ENCODE measurements around the gene LRRC4.

Gene LRRC4

GRCh38 chr7:128039544-128039953, 8.3 kb upstream of the LRRC4 start:
- peaks cover 6% of the 10 kb centered on the region for H3K4me1 ChIP-seq (ENCODE audit: control insufficient read depth, insufficient read depth, low read length)
- H3K9me3 ChIP-seq (ENCODE audit: control insufficient read depth, insufficient read depth, low read depth, low read length): no peaks in the 10 kb centered on the region
- CTCF ChIA-PET: interaction anchor here (3.7 kb wide), 1 partner anchor 170 kb away, joined by 19 read pairs; no protein-coding TSS in a partner anchor
- POLR2A ChIA-PET: interaction anchor here (0.6 kb wide), 1 partner anchor 9 kb away, joined by 3 read pairs; the partner anchor contains the start of gene LRRC4
- H3K27ac ChIP-seq (ENCODE audit: extremely low read depth, low read depth, low read length): no peak overlapping the region
- no peaks in the 10 kb centered on the region for H3K36me3 ChIP-seq (ENCODE audit: control insufficient read depth in 2 of 2, insufficient read depth in 1 of 2, low read length in 2 of 2)
- H3K4me3 ChIP-seq (ENCODE audit: low read depth, low read length): no peak overlapping the region
- TF ChIP-seq ZNF830 (tag by site-specific recombination; IDR thresholded peaks at IDR 0.05; ENCODE audit: low read depth) (no peak), ZNF501 (tag by site-specific recombination; IDR thresholded peaks at IDR 0.05) (peak; percentile 23; the same call in 1 of the 2 replicates), PATZ1 (tag by site-specific recombination; IDR thresholded peaks at IDR 0.05) (no peak), MEIS1 (CRISPR knock-in tag; IDR thresholded peaks at IDR 0.05; ENCODE audit: borderline replicate concordance) (no peak), ZNF140 (tag by site-specific recombination; IDR thresholded peaks at IDR 0.05) (no peak), ZNF677 (tag by site-specific recombination; IDR thresholded peaks at IDR 0.05) (no peak), GLI2 (tag by site-specific recombination; IDR thresholded peaks at IDR 0.05; ENCODE audit: borderline replicate concordance, low read depth) (no peak), ZNF19 (tag by site-specific recombination; IDR thresholded peaks at IDR 0.05; ENCODE audit: low read depth) (no peak), YY2 (tag by site-specific recombination; IDR thresholded peaks at IDR 0.05) (no peak), ZNF426 (tag by site-specific recombination; IDR thresholded peaks at IDR 0.05) (no peak), SP3 (tag by site-specific recombination; IDR thresholded peaks at IDR 0.05) (no peak), ZNF155 (tag by site-specific recombination; IDR thresholded peaks at IDR 0.05) (no peak), ZBTB17 (tag by site-specific recombination; IDR thresholded peaks at IDR 0.05) (peak; percentile 67), CTCF (tag by site-specific recombination; IDR thresholded peaks at IDR 0.05) (0 out of 2 replicates have a peak, but pooled peaks have one; percentile 22), ZNF548 (tag by site-specific recombination; IDR thresholded peaks at IDR 0.05) (no peak), ZNF341 (tag by site-specific recombination; IDR thresholded peaks at IDR 0.05; ENCODE audit: low read depth) (peak; percentile 66), ZNF311 (tag by site-specific recombination; IDR thresholded peaks at IDR 0.05; ENCODE audit: borderline replicate concordance) (no peak), ZNF239 (tag by site-specific recombination; IDR thresholded peaks at IDR 0.05) (no peak), ZNF423 (tag by site-specific recombination; IDR thresholded peaks at IDR 0.05) (0 out of 2 replicates have a peak, but pooled peaks have one; percentile 11), BCL11A (tag by site-specific recombination; IDR thresholded peaks at IDR 0.05; ENCODE audit: low read depth) (peak; percentile 25; the same call in 1 of the 2 replicates), OVOL3 (tag by site-specific recombination; IDR thresholded peaks at IDR 0.05) (0 out of 2 replicates have a peak, but pooled peaks have one; percentile 23), ZNF157 (tag by site-specific recombination; IDR thresholded peaks at IDR 0.05) (no peak), ZNF133 (tag by site-specific recombination; IDR thresholded peaks at IDR 0.05) (no peak), ZNF843 (tag by site-specific recombination; IDR thresholded peaks at IDR 0.05) (peak; percentile 71), ZXDB (tag by site-specific recombination; IDR thresholded peaks at IDR 0.05) (no peak), ZNF76 (tag by site-specific recombination; IDR thresholded peaks at IDR 0.05; ENCODE audit: borderline replicate concordance, low read depth) (no peak), OSR2 (tag by site-specific recombination; IDR thresholded peaks at IDR 0.05) (peak; percentile 66; the same call in 1 of the 2 replicates), ZBTB8A (tag by site-specific recombination; IDR thresholded peaks at IDR 0.05) (peak; percentile 77), ZNF23 (tag by site-specific recombination; IDR thresholded peaks at IDR 0.05; ENCODE audit: borderline replicate concordance) (no peak), ZNF544 (tag by site-specific recombination; IDR thresholded peaks at IDR 0.05) (no peak), ZNF510 (tag by site-specific recombination; IDR thresholded peaks at IDR 0.05; ENCODE audit: insufficient replicate concordance) (no peak), ZNF701 (tag by site-specific recombination; IDR thresholded peaks at IDR 0.05) (no peak), ZNF280D (tag by site-specific recombination; IDR thresholded peaks at IDR 0.05) (no peak)

All from HEK293 (cell line).